Measurements from ENCODE around the gene RIN2.

- TF ChIP-seq CTCF (conservative IDR thresholded peaks at IDR 0.05; ENCODE audit: low read depth in 2 of 2) (no peak), REST (IDR thresholded peaks at IDR 0.05; ENCODE audit: unreplicated experiment) (no peak), EZH2 (IDR thresholded peaks at IDR 0.05; ENCODE audit: low read depth, unreplicated experiment) (no peak)
These were observed 22.2 kb downstream of the RIN2 start for GRCh38 chr20:19780261-19780660.

Data from GM23338 (cell line).